K562 treated with DMSO at 1 percent for 24 hours (cell line): ENCODE measurements around the gene MAP3K6. TPM values are rescaled to one million over a fixed set of nuclear protein-coding genes. Genes with fewer than 3 reads are reported as not detected.

Experiments used
- total RNA-seq: library from RNA; unstranded; fragments of 300-600 nt; gene quantifications from 2 replicates; pipeline ENCODE4 v1.2.3, GENCODE V29; 2022; ENCODE audit warnings: low read depth; ENCODE audit not compliant: insufficient read depth

The MAP3K6 gene, protein sequence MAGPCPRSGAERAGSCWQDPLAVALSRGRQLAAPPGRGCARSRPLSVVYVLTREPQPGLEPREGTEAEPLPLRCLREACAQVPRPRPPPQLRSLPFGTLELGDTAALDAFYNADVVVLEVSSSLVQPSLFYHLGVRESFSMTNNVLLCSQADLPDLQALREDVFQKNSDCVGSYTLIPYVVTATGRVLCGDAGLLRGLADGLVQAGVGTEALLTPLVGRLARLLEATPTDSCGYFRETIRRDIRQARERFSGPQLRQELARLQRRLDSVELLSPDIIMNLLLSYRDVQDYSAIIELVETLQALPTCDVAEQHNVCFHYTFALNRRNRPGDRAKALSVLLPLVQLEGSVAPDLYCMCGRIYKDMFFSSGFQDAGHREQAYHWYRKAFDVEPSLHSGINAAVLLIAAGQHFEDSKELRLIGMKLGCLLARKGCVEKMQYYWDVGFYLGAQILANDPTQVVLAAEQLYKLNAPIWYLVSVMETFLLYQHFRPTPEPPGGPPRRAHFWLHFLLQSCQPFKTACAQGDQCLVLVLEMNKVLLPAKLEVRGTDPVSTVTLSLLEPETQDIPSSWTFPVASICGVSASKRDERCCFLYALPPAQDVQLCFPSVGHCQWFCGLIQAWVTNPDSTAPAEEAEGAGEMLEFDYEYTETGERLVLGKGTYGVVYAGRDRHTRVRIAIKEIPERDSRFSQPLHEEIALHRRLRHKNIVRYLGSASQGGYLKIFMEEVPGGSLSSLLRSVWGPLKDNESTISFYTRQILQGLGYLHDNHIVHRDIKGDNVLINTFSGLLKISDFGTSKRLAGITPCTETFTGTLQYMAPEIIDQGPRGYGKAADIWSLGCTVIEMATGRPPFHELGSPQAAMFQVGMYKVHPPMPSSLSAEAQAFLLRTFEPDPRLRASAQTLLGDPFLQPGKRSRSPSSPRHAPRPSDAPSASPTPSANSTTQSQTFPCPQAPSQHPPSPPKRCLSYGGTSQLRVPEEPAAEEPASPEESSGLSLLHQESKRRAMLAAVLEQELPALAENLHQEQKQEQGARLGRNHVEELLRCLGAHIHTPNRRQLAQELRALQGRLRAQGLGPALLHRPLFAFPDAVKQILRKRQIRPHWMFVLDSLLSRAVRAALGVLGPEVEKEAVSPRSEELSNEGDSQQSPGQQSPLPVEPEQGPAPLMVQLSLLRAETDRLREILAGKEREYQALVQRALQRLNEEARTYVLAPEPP (N-terminal part only)
- total RNA-seq, result 19.3 and 22.8 TPM in 2 replicates

DNA sequence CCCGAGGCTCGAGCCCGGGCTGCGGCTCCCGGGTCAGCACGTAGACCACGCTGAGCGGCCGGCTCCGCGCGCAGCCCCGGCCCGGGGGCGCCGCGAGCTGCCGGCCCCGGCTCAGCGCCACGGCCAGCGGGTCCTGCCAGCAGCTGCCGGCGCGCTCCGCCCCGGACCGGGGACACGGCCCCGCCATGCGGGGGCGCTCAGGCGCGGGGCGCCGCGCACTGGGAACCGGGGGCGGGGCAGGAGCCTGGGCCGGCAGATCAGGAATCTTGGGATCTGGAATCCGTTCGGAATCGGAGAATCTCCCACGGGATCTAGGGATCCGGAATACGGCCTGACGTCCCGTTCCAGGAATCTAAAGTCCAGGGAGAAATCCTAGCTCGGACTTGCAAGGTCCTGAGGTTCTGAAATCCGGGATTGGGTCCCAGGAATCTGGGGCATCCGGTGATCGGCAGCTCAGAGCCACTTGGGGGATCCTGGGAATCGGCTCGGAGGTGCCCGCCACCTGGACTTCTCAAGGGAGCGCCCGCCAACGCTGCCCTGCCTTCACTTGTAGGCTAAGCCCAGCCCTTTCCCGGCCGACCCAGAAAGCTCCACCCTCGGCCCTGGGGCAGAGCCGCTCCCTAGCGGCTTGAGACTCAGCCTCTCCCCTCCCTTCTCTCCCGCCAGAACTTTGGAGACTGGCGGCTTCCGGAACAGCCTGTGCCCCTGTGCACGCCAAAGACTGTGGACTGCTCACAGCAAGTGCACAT lies at the start of gene MAP3K6:
Gene MAP3K6 (minus strand): TSS at position 551 of the 749 bp plus-strand sequence. CDS start 364 bp downstream, at position 187.

DNA sequence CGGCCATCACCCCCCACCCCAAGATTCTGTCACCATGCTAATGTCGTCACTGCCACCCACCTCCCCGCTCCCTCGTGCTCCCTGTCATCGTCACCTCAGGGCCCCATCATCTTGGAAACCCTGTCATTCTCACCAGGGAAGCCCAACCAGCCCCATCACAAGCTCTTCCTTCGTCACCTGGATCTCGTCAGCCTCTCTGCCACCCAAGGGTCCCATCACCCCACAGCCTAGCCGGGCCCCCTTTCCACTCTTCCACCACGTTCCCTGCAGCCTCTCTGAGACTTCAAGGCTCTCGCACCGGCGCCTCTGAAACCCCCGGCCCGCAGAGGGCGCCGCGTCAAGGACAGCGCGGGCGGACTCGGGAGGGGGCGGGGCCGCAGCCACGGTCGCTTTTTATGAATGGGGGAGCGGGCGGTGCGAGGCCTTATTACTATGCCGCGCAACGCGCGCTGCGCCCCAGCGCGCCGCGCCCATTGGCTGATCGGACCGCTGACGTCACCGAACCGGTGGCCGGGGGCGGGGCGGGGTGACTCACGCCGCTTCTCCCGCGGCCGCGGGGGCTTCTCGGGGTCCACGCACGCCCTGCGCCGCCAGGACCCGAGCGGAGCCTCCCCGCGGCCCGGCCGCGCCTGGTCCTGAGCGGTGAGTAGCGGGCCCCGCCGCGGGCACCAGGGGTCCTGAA lies 25.5 kb upstream of the MAP3K6 start, which contains the start of gene GPR3:
Gene GPR3 (plus strand): TSS at position 527 of the 682 bp plus-strand sequence. CDS start 1,177 bp downstream, outside the sequence.

DNA sequence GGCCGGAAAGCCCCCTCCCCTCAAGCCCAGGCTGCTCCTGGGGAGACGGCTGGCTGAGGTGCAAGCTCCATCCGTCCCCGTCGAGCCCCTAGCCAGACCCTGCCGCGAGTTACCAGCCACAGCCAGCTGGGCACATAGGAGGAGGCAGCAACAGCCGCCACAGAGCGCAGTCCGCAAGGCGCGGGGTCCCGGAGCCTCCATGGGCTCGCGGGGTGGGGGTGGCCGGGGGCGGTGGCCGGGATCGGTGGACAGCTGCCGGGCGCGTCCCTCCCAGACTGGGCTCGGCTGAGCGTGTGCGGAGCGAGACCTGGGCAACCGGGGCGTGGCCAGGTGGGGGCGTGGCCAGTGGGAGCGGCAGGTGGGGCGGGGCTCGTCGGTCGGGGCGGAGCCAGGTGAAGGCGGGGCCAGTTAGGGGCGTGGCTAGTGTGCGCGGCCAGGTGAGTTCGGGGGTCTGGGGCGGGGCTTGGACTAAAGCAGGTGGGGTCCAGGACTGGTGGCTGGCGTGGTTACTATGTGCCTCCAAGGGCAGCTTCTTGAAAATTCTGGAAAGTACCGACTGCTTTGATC lies 16.4 kb upstream of the MAP3K6 start, which contains the start of gene CD164L2:
Gene CD164L2 (minus strand): TSS at position 295 of the 567 bp plus-strand sequence. CDS start 94 bp downstream, at position 201.

DNA sequence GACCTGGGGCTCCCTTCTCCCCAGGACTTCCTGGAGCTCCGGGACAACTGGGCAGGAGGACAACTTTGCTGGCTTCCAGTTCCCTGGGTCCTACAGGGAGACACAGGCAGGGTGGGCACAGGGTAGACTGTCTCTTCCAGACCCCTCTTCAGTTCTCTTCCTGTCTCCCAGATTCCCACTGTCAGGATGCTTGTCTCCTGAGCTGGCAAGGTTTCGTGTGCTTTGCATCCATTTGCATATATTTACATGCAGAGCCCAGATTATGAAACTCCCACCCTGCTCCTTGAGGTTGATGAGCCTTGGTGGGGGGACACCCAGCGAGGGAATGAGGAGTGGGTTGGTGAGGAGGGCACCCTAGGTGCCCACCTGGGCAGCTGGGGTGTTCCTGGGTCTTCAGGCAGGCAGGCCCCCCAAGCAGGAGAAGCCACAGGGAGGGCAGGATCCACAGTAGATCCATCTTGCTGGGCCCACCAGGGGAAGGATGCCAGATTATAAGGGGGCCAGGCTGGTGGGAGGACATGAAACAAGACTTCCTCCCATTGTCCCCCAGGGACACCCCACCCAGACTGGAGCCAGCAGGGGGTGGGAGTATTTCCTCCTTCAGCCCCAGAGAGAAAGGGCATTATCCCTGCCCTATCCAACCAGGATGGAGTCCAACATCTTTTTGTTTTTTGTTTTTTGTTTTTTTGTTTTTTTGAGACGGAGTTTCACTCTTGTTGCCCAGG lies 7.8 kb upstream of the MAP3K6 start, which contains the start of gene FCN3:
Gene FCN3 (minus strand): TSS at position 463 of the 725 bp plus-strand sequence. CDS start 6 bp downstream, at position 457.

DNA sequence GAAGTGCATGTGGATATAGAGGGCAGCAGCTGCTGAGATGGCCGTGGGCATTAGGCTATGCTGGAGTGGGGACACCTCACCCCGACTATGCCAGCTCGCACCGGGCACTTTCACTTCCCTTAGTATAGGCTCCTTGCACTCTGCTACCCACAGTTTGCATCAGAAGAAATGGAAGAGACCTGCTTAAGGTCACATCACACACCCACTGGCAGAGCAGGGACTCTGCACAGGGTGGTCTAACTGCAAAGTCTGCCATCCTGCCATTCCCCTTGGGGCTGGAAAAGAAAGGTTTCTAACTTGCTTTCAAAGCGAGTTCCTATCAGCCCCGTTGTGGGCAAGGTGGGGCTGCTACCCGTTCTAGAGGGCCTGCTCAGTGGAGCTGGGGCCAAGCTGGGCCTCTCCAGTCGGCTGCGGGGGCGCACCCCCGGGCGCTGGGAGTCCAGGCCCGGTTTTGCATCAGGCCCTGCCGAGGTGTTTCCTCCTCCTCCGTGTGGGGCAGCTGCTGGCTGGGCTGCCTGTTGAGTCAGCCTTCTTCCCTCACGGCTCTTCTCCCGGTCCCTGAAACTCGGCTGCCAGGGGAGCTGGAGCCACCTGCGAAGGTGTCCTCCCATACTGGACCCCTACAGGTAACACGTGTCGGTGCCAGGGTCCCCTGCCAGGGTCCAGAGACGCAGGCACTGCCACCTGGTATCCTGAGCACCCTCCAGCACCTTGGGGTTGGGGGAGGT lies 25.1 kb downstream of the MAP3K6 start, which contains the start of gene SYTL1:
Gene SYTL1 (plus strand): TSS at position 498 of the 728 bp plus-strand sequence. CDS start 3,313 bp downstream, outside the sequence.

DNA sequence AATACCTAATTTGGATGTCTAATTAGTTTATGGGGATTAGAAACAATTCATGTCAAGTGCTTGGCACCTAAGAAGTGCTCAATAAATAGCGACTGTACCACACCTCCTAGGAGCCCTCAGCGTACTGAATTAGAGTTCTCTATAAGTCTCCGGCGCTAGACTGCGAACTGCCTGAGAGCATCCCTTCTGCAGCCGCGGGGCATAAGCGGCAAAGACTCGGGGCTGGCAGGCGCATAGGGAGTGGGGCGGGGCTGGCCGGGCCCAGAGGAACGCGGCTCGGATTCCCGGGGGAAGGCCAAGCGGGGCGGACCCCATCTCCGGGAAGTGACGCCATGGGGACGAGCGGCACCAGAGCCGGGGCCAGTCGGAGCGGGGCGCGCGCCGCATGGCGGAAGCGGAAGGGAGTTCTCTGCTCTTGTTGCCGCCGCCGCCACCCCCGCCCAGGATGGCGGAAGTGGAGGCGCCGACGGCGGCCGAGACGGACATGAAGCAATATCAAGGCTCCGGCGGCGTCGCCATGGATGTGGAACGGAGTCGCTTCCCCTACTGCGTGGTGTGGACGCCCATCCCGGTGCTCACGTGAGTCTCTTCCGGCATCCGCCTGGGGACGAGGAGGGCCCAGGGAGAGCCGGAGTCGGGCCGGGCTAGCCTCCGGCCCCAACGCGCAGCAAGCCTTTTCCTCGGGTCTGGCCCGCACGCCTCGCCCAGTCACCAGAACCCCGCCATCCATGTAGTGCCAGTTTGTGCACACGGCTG lies 44.8 kb downstream of the MAP3K6 start, which contains the start of gene TMEM222:
Gene TMEM222 (plus strand): TSS at position 351 of the 756 bp plus-strand sequence. CDS start 35 bp downstream, at position 386.

Other genes with a start within 250 kb of the MAP3K6 start
- gene SLC9A1, start 211.8 kb downstream of the MAP3K6 start, total RNA-seq, result 20.6 and 22.8 TPM in 2 replicates
- 67.6 and 72.4 TPM in 2 replicates for gene WDTC1, start 132.3 kb downstream of the MAP3K6 start, total RNA-seq
- 64.1 and 64.8 TPM in 2 replicates for gene TMEM222, start 44.8 kb downstream of the MAP3K6 start, total RNA-seq
- gene SYTL1, start 24.9 kb downstream of the MAP3K6 start, total RNA-seq, result 6.8 and 12.6 TPM in 2 replicates
- gene FCN3, start 7.9 kb upstream of the MAP3K6 start, total RNA-seq, result not detected in 2 replicates
- 0.96 and 2.4 TPM in 2 replicates for gene CD164L2, start 16.4 kb upstream of the MAP3K6 start, total RNA-seq
- 6.8 and 9.2 TPM in 2 replicates for gene GPR3, start 25.7 kb upstream of the MAP3K6 start, total RNA-seq
- gene WASF2, start 123.2 kb upstream of the MAP3K6 start, total RNA-seq, result 79.7 and 83.0 TPM in 2 replicates
- 32.6 and 34.0 TPM in 2 replicates for gene AHDC1, start 237.2 kb upstream of the MAP3K6 start, total RNA-seq